PC-9 (cell line): ENCODE results near the gene PHF21B.

Experiments
- EZH2 ChIP-seq: fragments of 200-600 bp; sonication (generic); IDR thresholded peaks from 2 replicates; pipeline ENCODE4 v1.8.0; 2017; ENCODE audit warnings: antibody characterized with exemption, low read depth
- TF ChIP-seq, protein P1 (sequence below): fragments of 200-600 bp; sonication (generic); conservative IDR thresholded peaks from 2 replicates; pipeline ENCODE4 v1.6.1; 2017; ENCODE audit warnings: mixed run types, antibody characterized with exemption, mild to moderate bottlenecking, moderate library complexity

- TF ChIP-seq, protein P1, sequence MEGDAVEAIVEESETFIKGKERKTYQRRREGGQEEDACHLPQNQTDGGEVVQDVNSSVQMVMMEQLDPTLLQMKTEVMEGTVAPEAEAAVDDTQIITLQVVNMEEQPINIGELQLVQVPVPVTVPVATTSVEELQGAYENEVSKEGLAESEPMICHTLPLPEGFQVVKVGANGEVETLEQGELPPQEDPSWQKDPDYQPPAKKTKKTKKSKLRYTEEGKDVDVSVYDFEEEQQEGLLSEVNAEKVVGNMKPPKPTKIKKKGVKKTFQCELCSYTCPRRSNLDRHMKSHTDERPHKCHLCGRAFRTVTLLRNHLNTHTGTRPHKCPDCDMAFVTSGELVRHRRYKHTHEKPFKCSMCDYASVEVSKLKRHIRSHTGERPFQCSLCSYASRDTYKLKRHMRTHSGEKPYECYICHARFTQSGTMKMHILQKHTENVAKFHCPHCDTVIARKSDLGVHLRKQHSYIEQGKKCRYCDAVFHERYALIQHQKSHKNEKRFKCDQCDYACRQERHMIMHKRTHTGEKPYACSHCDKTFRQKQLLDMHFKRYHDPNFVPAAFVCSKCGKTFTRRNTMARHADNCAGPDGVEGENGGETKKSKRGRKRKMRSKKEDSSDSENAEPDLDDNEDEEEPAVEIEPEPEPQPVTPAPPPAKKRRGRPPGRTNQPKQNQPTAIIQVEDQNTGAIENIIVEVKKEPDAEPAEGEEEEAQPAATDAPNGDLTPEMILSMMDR = no peak; the same call in 1 of the 2 replicates
- no peak for TF ChIP-seq EZH2
These were observed 96.4 kb downstream of the PHF21B start for GRCh38 chr22:44913198-44913983.
